NCI-H524 treated with DMSO at 0.1 percent for 48 hours (cell line): ENCODE data around the gene SRP68.
A peak's percentile ranks its signal among the peaks of the same experiment; 100 is the strongest.
"Not testable (repeated sequence)": the region's sequence is repeated elsewhere in the genome, so short reads cannot be mapped to it uniquely, and the experiment has no call there.

Experiments used
- DNase-seq: peaks from one replicate; lab custom pipeline; 2025; lab: John Stamatoyannopoulos, UW

SRP68 gene

DNA sequence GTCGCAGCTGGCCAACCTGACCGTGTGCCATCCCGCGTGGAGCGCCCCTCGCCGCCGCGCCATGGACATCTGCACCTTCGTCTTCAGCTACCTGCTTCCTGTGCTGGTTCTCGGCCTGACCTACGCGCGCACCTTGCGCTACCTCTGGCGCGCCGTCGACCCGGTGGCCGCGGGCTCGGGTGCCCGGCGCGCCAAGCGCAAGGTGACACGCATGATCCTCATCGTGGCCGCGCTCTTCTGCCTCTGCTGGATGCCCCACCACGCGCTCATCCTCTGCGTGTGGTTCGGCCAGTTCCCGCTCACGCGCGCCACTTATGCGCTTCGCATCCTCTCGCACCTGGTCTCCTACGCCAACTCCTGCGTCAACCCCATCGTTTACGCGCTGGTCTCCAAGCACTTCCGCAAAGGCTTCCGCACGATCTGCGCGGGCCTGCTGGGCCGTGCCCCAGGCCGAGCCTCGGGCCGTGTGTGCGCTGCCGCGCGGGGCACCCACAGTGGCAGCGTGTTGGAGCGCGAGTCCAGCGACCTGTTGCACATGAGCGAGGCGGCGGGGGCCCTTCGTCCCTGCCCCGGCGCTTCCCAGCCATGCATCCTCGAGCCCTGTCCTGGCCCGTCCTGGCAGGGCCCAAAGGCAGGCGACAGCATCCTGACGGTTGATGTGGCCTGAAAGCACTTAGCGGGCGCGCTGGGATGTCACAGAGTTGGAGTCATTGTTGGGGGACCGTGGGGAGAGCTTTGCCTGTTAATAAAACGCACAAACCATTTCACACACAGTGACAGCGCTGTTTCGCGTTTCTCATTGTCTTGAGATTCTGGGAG is 4.7 kb upstream of the SRP68 start:
- DNase-seq, result no peak

DNA sequence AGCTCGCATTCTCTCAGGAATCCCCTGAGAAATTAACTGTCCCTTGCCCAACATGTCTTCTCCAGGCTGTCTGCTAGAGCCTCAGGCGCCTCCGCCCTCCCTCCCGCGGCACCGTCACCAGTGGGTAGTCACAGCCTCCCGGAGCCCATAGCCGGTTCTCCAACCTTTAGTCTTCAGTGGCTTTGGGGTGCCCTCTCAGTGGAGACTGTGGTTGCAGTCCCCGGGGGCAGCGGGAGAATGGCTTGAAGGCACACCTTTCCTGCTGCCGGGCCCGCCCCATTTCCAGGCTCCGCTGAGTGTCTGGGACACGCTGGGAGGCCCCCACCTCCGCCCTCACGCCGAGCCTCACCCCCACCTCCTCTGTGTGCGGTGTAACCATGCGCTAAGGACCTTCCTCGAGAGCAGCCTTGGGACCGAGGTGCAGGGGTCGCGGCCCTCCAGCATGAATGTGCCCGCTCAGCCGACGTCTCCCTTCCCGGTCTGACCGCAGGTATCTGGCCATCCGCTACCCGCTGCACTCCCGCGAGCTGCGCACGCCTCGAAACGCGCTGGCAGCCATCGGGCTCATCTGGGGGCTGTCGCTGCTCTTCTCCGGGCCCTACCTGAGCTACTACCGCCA is 3.9 kb upstream of the SRP68 start:
- no peak for DNase-seq

DNA sequence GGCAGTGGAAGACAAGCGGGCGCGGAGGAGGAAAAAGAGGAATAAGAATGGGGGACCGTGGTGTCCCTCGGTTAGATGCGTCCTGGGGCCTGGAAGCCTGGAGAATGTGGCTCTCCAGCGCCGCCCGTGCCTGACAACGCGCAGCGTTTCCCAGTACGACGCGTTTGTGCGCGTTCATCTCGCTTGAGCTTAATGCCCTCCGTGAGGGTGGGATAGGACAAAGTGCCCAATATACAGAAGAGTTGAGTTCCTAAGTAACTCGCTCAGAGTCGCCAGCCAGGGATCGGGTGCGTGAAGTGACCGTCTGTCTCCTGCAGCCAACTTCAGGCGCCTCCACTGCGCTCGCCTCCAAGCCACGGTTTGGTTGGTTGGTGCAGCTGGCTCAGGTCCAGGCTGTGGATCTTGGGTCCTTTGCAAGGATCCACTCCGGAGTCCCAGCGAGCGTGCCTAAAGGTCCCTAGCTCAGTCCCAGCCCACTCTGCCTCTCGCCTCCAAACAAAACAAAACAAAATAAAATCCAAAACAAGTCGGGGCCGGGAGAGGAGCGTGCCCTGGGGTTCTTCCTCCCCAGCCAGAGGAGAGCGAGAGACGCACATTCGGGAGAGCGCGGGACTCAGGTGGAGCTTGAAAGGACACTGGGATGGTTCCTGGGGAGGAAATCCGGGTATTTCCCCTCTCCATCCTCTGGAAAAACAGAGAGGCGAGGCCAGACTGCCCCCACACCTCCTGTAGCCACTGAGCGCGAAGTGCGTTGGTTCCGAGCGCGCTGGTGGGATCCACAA is 3.2 kb upstream of the SRP68 start:
- DNase-seq, result peak; percentile 24

DNA sequence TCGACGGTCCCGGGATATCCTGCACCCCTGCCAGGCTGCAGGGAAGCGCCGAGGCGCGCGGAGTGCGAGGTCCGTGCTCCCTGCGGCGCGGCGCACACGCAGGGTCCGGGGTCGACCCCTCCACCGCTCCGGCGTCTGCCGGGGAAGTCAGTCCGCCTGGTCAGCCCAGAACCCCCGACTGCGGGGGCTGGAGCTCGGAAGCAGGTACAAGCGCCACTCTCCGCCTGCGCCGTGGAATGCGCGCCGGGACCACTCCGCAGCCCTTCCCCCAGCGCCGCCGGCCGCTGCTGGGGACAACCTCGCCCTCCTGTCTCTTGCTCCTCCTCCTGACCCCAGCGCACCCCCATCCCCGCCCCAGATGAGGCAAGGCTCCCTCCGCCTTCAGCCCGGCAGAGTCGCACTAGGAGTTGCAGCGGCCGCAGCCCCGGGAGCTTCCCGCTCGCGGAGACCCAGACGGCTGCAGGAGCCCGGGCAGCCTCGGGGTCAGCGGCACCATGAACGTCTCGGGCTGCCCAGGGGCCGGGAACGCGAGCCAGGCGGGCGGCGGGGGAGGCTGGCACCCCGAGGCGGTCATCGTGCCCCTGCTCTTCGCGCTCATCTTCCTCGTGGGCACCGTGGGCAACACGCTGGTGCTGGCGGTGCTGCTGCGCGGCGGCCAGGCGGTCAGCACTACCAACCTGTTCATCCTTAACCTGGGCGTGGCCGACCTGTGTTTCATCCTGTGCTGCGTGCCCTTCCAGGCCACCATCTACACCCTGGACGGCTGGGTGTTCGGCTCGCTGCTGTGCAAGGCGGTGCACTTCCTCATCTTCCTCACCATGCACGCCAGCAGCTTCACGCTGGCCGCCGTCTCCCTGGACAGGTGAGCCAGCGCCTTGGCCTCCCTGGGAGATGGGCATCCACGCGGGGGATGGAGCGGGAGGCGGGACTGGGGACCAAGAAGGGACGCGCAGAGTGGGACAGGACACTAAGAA is 2.4 kb upstream of the SRP68 start, which contains the start of gene GALR2:
Gene GALR2 (plus strand): TSS at position 392 of the 974 bp plus-strand sequence. CDS start 103 bp downstream, at position 495.
- no peak for DNase-seq

DNA sequence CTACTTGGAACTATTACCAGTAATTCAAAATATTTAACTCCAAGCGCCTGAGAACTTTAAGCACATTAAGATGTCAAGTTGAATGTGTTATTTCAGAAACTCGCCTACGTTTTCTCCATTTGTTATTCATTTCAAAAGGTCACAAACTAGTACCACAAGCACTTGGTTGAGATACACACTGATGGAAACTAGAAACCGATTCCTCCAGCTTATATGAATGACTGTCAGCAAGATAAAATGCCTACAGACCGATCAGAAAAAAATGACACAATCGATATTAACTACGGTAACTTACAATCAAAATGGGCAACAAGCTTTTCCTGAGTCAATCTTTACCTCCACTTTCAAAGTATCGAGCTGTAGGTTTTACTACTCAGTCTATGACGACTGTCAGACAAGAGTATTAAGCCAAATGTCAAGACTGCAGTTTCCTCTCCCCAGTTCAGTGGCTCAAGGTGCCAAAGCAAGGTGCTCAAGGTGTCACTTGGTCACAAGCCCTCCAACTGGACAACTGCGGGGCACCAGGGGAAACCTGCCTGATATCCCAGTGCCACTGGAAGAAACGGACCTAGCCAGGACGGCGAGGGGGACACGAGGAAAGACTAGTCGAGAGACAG is 678 bp downstream of the SRP68 start:
- no peak for DNase-seq

DNA sequence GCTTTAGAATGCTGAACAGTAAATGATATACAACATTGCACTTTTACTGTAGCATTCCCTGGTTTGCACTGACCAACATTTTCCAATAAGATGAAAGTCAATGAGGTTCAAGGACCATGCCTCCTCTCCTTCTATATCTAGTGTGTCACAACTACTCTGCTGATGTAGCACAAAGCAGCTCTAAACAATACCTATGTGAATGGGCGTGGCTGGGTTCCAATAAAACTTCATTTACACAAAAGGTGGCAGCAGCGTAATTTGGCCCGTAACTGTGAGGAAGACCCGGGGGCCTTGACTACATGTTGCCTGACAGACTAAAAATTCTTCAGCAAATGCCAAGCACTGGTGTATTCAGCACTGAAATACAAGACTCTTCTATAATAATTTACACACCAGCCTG is 6.5 kb downstream of the SRP68 start:
- DNase-seq, result no peak

DNA sequence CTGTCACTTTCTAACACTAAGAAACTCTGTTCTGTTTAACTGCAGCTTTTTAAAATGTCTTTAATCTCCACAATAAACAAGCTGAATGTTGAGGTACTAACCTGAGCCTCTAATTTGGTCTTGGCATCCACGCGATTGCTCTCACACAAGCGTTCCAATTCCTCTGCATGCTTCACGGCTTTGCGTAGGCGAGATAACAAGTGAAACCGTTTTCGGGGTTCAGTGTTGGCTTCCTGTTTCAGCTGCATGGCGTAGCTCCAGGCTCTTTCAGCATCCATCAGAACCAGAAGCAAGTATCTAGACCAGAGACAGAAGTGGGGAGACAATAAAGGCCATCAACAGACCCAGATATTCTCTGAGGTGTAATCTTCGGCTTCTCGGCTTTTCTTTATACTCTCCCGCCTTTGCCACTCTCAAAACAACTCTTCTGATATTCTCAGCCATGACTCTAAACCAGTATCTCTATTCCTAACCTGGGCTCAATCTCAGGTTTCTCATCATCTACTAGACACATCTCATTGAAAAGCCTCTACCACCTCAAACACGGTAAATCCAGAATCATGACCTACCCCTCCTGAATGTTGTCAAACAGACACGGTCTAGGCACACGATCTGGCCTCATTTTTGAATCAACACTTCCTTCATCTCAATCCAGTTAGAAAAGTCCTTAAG is 8.3 kb downstream of the SRP68 start:
- DNase-seq, result no peak

DNA sequence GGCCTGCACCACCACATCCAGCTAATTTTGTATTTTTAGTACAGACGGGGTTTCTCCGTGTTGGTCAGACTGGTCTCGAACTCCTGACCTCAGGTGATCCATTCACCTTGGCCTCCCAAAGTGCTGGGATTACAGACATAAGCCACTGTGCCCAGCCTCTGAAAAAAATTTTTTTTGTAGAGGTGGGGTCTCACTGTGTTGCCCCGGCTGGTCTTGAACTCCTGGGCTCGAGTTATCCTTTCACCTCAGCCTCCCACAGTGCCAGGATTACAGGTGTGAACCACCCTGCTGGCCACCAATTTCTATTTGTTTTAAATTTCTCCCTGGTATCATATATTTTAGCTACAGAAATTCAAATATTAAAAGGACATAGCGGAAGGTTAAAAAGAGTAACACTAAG is 14.1 kb downstream of the SRP68 start:
- not testable (repeated sequence) for DNase-seq

DNA sequence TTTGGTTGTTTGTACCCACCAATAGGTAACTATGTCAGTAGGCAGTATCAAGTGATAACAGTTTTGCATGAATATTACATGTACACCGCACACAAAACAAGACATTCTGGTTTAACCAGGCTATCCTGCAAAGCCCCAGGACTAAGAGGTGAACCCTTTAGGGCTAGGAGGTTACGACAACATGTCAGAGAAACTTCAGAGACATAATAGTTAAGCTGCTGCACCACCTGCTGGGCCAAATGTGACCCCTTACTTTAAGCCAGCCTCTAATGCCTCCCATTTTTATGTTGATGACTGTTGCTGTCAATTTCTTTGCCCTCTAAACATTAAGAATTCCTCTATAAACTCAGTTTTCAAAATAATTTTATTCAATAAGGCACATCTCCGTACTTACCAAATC is 15.4 kb downstream of the SRP68 start:
- DNase-seq, result no peak

DNA sequence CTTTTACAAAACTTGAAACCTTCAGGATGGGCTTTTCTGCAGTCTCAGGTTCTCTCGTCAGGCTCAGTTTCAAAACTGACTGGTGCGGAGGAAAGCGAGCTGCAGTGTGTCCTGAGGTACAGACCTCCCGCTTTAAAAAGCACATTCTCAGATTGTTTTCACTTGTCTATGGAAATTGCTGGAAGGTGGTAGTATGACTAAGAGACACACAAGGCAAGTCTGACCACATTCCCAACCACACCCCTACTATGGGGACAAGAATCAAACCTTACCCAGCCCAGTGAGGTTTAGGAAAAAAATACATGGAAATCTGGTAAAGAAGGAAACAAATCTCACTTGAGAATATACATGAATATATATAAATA is 18.2 kb downstream of the SRP68 start:
- no peak for DNase-seq

DNA sequence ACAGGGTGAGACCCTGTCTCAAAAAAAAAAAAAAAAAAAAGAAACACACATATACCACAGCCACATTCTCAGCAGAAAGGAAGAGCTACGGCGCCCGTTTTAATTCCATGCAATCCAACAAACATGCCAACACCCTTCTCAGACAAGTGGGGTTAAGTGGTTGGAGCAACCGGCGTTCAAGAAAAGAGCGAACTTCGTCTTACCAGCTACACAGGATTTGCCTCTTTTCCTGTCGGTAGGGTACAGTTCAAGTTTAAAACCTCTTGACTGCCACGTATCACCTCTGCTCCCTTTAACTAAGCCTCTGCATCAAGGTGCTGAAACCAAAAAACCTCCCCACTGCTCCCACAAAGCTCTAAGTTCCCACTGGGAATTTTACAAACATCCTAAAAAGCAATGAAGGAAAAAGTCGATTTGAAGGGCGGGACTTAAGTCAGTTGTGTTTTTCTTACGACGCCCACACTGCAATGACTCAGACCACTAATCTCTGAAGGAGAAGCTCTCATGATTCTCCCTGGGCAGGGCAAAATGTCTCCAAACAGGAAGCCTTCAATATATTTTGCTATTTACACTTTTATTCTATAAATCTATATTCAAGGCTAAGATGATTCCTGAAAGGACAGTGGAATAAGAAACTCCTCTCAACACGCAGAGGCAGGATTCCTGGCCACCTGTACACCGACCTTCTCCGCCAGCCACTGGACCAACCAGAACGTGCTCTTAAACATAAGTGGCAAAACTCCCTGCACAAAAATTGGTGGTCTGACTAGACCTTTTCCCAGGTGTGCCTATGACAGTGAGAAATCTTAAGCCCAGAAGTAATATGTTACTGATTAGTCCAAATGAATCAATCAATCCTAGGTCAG is 18.8 kb downstream of the SRP68 start:
- no peak for DNase-seq

DNA sequence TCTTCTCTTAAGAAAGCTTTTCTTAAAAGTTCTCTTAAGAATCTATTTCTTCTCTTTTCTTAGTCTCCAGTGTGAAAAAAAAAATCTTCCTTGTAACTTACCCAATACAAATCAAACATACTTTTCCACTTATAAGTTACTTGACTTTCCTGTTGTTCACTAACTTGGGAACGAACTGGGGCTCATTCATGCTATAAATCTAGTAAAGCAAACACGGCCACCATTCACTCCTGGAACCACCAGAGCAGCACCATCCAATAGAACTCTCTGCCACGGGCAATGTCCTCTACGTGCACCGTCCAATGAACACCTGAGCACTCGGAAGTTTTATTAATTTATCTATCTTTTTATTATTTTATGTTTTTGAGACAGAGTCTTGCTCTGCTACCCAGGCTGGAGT is 20.8 kb downstream of the SRP68 start:
- no peak for DNase-seq

DNA sequence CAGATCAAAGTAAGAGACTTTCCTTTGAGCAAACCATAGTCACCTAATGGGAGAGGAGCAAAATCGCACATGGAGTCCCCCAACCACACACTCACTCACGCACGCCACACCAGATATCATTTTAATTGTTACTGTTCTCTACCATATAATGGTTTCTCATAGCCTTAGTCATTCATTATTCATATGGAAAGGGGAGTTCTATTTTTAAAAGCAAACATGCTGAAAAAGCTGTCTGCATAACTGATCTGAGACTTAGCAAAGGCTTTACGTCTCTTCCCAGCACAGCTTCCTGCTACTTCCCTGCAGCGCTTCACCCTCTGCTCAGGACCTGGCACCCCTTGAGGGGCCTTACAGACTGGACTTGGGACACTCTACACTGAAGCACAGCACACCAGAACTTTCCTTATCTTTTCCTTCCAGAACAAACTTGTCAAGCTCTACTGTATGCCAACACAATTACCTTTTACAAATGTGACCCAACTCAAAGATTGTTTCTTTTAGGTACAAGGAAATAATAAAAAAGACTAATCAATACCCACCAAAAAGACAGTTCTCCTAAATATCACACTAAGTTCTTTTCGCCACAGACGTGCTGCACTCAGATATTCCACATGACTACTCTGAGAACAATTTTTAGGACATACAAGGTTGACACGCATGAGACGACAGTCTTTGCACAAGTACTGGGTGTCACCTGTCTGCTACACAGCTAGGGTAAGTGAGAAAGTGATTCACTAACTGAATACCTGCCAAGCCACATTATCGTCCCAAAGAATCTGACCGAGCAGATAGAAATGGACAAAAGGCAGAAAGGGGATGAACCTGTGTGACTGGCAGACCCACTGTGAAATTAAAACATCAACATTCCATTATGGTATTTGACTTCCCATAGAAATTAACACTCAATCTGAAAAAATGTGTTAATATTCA is 21.5 kb downstream of the SRP68 start:
- DNase-seq, result no peak

DNA sequence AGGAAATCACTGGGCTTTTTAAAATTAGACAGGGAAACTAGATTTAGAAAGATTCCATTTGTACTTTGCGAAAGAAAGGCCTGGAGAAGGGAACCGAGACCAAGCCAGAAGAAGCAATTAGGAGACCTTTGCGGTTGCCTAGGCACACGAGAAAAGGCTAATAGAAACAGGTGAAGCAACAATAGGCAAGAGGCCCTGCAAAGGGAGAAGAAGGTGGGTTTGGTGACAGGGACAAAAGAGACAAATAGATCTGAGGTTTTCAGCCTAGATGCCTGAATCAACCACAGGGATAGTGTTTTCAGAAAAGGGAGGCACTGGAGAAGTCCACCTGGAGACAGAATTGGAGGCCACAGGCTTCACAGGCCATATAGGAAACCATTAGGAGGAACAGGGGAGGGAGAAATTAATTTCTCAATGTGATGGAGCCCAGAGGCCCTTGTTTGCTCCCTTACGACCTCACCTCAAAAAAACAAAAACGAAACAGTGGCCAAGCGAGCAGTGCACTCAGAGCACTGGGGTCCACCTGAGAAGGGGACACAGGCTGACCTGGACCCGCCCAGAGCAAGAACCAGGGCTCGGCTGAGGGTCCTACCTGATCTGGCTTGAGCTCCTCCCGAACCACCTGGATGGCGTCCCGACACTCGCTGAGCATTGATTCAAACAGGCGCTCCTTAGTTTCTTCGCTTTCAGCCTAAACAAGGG is 22.3 kb downstream of the SRP68 start:
- DNase-seq, result no peak

DNA sequence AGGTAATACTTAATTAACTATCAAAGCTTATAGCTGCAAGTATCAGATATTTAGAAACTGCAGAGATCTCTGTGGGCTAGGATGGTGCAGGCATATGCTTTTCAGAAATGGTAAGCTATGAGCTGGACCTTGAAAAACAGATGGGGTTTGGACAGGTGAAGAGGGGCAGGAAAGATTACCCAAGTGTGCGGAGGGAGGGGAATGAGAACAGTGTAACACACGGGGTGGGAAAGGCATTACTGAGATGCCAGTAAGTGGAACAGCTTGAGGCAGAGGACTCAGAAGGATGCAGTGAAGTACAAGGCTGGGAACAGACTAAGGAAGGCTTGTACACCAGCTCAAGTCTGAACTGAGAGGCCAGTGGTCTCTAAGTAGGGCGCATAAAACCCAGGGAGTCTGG is 23.1 kb downstream of the SRP68 start:
- no peak for DNase-seq

DNA sequence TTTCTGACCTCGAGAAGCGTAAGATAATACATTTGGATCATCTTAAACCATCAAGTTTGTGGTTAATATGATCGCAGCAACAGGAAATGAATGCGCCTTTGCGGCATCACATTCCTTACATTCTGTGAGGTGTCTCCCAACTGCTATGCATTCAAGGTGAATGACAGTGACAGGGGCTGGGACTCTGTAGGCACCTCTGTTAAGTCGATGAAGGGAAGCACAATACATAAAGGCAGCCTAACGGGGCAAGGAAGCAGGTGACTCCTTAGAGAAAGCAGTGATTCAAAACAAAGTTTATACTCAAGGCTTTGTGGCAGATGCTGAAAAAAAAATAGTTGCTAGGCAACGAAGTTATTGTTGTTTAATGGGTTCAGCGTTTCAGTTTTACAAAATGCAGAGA is 23.6 kb downstream of the SRP68 start:
- DNase-seq, result no peak

DNA sequence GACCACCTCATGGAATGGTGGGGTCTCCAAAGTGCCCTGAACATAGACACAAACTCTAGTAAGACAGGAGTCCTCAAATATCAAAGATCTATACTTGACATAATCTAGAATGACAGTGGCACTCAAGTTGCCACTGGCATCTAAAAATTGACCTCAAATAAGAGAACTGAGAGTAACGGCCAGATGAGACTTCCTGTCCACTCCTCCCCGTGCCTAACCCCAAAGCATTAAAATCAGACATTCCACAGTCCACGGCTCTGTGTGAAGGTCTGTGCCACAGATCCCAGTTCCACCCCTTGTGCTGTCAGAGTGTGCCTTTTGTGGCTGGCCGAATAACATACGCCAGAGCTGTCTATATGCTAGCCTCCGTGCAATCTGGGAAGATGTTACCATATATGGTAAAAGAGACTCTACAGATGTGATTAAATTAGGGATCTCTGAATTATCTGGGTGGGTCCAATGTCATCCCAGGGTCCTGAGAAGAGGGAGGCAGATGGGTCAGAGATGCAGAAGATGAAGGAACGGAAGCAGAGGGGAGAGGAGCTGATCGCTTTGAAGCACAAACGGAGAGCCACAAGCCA is 24.2 kb downstream of the SRP68 start:
- DNase-seq, result no peak

DNA sequence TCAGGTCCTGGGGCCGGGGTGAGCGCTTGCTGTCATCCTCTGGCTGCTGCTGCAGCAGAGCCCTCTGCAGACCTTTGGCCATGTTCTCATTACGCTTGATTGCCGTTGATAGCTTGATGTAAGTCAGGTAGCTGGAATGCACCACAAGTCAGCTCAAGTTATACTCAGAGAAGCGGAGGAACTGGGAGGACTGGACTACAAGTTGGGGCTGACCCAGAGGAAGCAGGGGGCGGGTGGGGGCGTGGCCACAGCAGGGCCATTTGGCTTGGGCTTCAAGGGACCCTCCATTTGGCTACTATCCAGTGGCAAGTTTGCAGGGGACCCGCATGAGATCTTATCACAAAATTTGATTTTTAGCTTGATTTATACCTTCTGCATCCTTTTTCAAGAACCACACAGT is 26.3 kb downstream of the SRP68 start:
- DNase-seq, result no peak
